GM12865 (cell line): Measurements from ENCODE around the gene ITGA8.
"Not testable (repeated sequence)": the region's sequence is repeated elsewhere in the genome, so short reads cannot be mapped to it uniquely, and the experiment has no call there.

Experiments
- DNase-seq: peaks from one replicate; pipeline ENCODE4 v3.0.0; 2010; ENCODE audit warnings: low read depth
- H3K4me3 ChIP-seq: 2 replicates; pipeline ENCODE4 v1.5.1; 2011; ENCODE audit warnings: mild to moderate bottlenecking, low read depth, low read length, control low read depth
- TF ChIP-seq, protein P1 (sequence below): IDR thresholded peaks from 2 replicates; pipeline ENCODE4 v1.5.1; 2011; ENCODE audit warnings: low read length, control low read depth, low read depth, inconsistent platforms; ENCODE audit not compliant: insufficient read depth; ENCODE audit errors: missing control alignments

Gene ITGA8

GRCh38 chr10:15651175-15651574, 68.5 kb downstream of the ITGA8 start:
- TF ChIP-seq, protein P1, sequence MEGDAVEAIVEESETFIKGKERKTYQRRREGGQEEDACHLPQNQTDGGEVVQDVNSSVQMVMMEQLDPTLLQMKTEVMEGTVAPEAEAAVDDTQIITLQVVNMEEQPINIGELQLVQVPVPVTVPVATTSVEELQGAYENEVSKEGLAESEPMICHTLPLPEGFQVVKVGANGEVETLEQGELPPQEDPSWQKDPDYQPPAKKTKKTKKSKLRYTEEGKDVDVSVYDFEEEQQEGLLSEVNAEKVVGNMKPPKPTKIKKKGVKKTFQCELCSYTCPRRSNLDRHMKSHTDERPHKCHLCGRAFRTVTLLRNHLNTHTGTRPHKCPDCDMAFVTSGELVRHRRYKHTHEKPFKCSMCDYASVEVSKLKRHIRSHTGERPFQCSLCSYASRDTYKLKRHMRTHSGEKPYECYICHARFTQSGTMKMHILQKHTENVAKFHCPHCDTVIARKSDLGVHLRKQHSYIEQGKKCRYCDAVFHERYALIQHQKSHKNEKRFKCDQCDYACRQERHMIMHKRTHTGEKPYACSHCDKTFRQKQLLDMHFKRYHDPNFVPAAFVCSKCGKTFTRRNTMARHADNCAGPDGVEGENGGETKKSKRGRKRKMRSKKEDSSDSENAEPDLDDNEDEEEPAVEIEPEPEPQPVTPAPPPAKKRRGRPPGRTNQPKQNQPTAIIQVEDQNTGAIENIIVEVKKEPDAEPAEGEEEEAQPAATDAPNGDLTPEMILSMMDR = no peak
- no peak for DNase-seq

GRCh38 chr10:15642095-15642494, 77.6 kb downstream of the ITGA8 start:
- TF ChIP-seq, protein P1 = no peak
- no peak for DNase-seq
- no peak overlapping the region for H3K4me3 ChIP-seq

More at GRCh38 chr10:15651175-15651574, 68.5 kb downstream of the ITGA8 start:
- no peak overlapping the region for H3K4me3 ChIP-seq

DNA sequence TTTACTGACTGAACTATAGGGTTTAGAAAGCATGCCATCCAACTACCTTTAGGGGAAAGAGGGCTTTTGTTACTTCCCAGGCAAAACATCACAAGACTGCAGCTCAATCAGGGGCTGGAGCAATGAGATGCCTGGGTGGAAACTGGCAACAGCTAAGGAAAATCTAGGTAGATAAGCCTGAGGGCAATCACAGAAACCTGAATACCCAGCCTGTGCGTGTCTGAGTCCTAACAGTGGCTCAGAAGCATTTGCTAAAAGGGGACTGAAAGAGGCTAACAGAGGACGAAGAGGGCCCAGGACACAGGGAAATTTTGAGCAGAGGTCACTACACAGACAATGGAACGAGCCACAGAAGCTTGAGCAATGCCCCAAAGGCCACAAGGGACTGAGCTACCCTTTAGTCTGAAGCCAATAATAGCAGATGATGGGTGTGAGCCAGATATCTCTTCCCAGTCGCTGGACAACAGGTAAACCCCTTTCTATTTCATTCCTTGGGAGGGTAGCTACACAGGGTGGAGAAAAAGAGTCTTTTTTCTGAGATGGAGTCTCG, 79.1 kb downstream of the ITGA8 start:
- H3K4me3 ChIP-seq = no peak overlapping the region
- TF ChIP-seq, protein P1 = no peak
- no peak for DNase-seq

DNA sequence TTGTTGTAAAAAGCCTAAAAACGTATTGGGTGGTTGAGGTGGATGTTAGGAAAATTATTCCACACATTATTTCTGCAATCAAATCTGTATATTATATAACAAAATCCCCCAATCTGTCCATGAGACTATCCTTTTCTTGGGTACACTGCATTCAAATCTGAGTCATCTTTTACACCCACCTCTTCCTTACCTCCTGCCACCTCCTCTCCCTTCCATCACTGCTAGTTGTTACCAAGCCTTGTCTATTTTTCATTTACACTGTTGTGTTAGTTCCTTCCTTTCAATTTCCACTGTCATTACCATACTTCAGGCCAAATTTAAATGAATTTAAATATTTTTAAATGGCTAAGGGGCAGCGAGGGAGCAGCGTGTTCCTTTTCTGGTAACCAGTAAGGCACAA, 83.3 kb downstream of the ITGA8 start:
- H3K4me3 ChIP-seq = no peak overlapping the region
- no peak for DNase-seq
- TF ChIP-seq, protein P1 = no peak

GRCh38 chr10:15632456-15633091, 87.1 kb downstream of the ITGA8 start:
- TF ChIP-seq, protein P1 = no peak
- DNase-seq = no peak
- no peak overlapping the region for H3K4me3 ChIP-seq

DNA sequence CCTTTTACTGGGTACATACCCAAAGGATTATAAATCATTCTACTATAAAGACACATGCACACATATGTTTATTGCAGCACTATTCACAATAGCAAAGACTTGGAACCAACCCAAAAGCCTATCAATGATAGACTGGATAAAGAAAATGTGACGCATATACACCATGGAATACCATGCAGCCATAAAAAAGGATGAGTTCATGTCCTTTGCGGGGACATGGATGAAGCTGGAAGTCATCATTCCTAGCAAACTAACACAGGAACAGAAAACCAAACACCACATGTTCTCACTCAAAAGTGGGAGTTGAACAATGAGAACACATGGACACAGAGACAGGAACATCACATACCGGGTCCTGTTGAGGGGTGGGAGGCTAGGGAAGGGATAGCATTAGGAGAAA, 88.5 kb downstream of the ITGA8 start:
- not testable (repeated sequence) for DNase-seq, H3K4me3 ChIP-seq

- DNase-seq = no peak
- H3K4me3 ChIP-seq = no peak overlapping the region
- TF ChIP-seq, protein P1 = no peak
These were observed 89.4 kb downstream of the ITGA8 start for GRCh38 chr10:15630353-15630752.
